BLaER1 (cell line): ENCODE measurements around the gene PSAPL1.

Experiments
- H3K27ac ChIP-seq: shearing (Covaris generic); formaldehyde crosslinking; 2 replicates; pipeline ENCODE4 v1.8.1; 2022
- H3K27me3 ChIP-seq: shearing (Covaris generic); formaldehyde crosslinking; 2 replicates; pipeline ENCODE4 v1.8.1; 2022
- H3K36me3 ChIP-seq: shearing (Covaris generic); formaldehyde crosslinking; 2 replicates; pipeline ENCODE4 v1.8.1; 2022
- H3K4me1 ChIP-seq: shearing (Covaris generic); formaldehyde crosslinking; 2 replicates; pipeline ENCODE4 v1.8.1; 2022
- H3K4me2 ChIP-seq: shearing (Covaris generic); formaldehyde crosslinking; 2 replicates; pipeline ENCODE4 v1.8.1; 2022
- H3K4me3 ChIP-seq: shearing (Covaris generic); formaldehyde crosslinking; 2 replicates; pipeline ENCODE4 v1.8.1; 2022
- H3K9ac ChIP-seq: shearing (Covaris generic); formaldehyde crosslinking; 2 replicates; pipeline ENCODE4 v1.8.1; 2022
- H3K9me3 ChIP-seq: shearing (Covaris generic); formaldehyde crosslinking; 2 replicates; pipeline ENCODE4 v1.8.1; 2022
- H4K20me1 ChIP-seq: shearing (Covaris generic); formaldehyde crosslinking; 2 replicates; pipeline ENCODE4 v1.8.1; 2022
- Cebpa-rat ChIP-seq: shearing (Covaris generic); IDR thresholded peaks from 2 replicates; pipeline ENCODE4 v1.8.1; 2022

The PSAPL1 gene

GRCh38 chr4:7381890-7382633 is 52.7 kb downstream of the PSAPL1 start:
- Histone ChIP-seq H3K36me3 (0 out of 2 replicates have a peak, but pooled peaks cover 5% of the 10 kb centered on the region), H3K4me3 (no peak overlapping the region), H3K9ac (peak overlapping the region; percentile 60), H3K4me2 (peak overlapping the region; percentile 98), H3K27ac (peak overlapping the region; percentile 90), H3K27me3 (no peaks in the 10 kb centered on the region), H4K20me1 (no peaks in the 10 kb centered on the region), H3K9me3 (peaks cover 7% of the 10 kb centered on the region), H3K4me1 (peaks cover 89% of the 10 kb centered on the region)
- TF ChIP-seq Cebpa-rat = no peak

GRCh38 chr4:7381221-7381889 is 53.4 kb downstream of the PSAPL1 start:
- H3K9ac ChIP-seq = peak overlapping the region; percentile 60
- no peak for TF ChIP-seq Cebpa-rat
- no peaks in the 10 kb centered on the region for H3K27me3 ChIP-seq
- peak overlapping the region; percentile 90 for H3K27ac ChIP-seq
- peak overlapping the region; percentile 98 for H3K4me2 ChIP-seq
- H3K9me3 ChIP-seq = peaks cover 7% of the 10 kb centered on the region
- H3K36me3 ChIP-seq = 0 out of 2 replicates have a peak, but pooled peaks cover 5% of the 10 kb centered on the region
- H3K4me1 ChIP-seq = peaks cover 97% of the 10 kb centered on the region
- H3K4me3 ChIP-seq = peak overlapping the region; percentile 61; the same call in 1 of the 2 replicates
- no peaks in the 10 kb centered on the region for H4K20me1 ChIP-seq
